GM21723 (cell line): ENCODE measurements around the gene TAS2R43.
"Not testable (repeated sequence)": the region's sequence is repeated elsewhere in the genome, so short reads cannot be mapped to it uniquely, and the experiment has no call there.

Experiments used
- ATAC-seq: cut with Tn5 transposase; IDR thresholded peaks from one replicate; pipeline ENCODE4 v1.9.1; 2021; ENCODE audit warnings: mild to moderate bottlenecking, moderate library complexity; ENCODE audit not compliant: unreplicated experiment

The TAS2R43 gene

GRCh38 chr12:11062194-11062593 is 29.9 kb downstream of the TAS2R43 start, which contains the start of gene TAS2R46:
TAS2R46 (minus strand) TSS chr12:11062294; CDS start chr12:11062294, 0 bp downstream.
- ATAC-seq, result not testable (repeated sequence)

- no peak for ATAC-seq
Measured at GRCh38 chr12:11059784-11060183, 32.3 kb downstream of the TAS2R43 start.

- ATAC-seq, result no peak
Measured at GRCh38 chr12:11059041-11059440, 33.1 kb downstream of the TAS2R43 start.

GRCh38 chr12:11055306-11055705 is 36.8 kb downstream of the TAS2R43 start:
- ATAC-seq, result no peak

GRCh38 chr12:11049806-11050531 is 42.1 kb downstream of the TAS2R43 start:
- ATAC-seq, result not testable (repeated sequence)

- not testable (repeated sequence) for ATAC-seq
Measured at GRCh38 chr12:11041366-11041765, 50.7 kb downstream of the TAS2R43 start.
